HG02759 (cell line): ENCODE measurements around the gene TSPY3.
"Not testable (repeated sequence)": the region's sequence is repeated elsewhere in the genome, so short reads cannot be mapped to it uniquely, and the experiment has no call there.

Experiments
- ATAC-seq: cut with Tn5 transposase; IDR thresholded peaks from one replicate; pipeline ENCODE4 v1.9.1; 2021; ENCODE audit warnings: mild to moderate bottlenecking, moderate library complexity; ENCODE audit not compliant: unreplicated experiment

The TSPY3 gene, protein sequence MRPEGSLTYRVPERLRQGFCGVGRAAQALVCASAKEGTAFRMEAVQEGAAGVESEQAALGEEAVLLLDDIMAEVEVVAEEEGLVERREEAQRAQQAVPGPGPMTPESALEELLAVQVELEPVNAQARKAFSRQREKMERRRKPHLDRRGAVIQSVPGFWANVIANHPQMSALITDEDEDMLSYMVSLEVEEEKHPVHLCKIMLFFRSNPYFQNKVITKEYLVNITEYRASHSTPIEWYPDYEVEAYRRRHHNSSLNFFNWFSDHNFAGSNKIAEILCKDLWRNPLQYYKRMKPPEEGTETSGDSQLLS

DNA sequence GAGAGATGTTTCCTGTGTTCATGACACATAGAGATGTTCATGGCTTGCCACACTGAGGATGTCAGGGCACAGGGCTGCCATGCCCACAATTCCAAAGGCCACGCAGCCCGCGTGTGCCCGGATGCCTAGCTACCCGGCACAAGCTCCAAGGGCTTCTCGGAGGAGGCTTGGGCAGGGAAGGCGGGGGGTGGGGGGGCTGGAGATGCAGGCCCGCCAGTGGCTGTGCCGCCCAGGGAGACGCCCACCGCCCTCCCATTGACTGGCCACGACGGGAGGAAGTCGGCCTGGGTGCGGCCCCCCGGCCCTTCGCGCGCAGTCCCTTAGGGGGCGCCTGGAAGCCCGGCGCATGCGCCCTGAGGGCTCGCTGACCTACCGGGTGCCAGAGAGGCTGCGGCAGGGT is at the start of gene TSPY3:
Gene TSPY3, plus strand, starts transcription at position 301 of the 400 bp plus-strand sequence. Its CDS starts 46 bp downstream, at position 347.
- not testable (repeated sequence) for ATAC-seq

GRCh38 chrY:9357497-9357896 is 40.7 kb upstream of the TSPY3 start, which contains the start of gene TSPY8:
TSPY8 (plus strand) TSS chrY:9357797; CDS start chrY:9357843, 46 bp downstream.
- not testable (repeated sequence) for ATAC-seq

GRCh38 chrY:9396527-9396926 is 1.7 kb upstream of the TSPY3 start:
- not testable (repeated sequence) for ATAC-seq
